ENCODE data around the gene SVBP.
A peak's percentile ranks its signal among the peaks of the same experiment; 100 is the strongest.

SVBP gene

GRCh38 chr1:42797979-42798378, 19.2 kb downstream of the SVBP start:
- FAIRE-seq: no peak

- FAIRE-seq: no peak
Observed at GRCh38 chr1:42797414-42797813, 19.8 kb downstream of the SVBP start.

- no peak for FAIRE-seq
Observed at GRCh38 chr1:42793824-42794223, 23.4 kb downstream of the SVBP start.

GRCh38 chr1:42788021-42788420, 29.2 kb downstream of the SVBP start:
- no peak for FAIRE-seq

- FAIRE-seq: no peak
Observed at GRCh38 chr1:42786097-42786496, 31.1 kb downstream of the SVBP start.

- FAIRE-seq: no peak
Observed at GRCh38 chr1:42784946-42785693, 32.1 kb downstream of the SVBP start, which contains the start of gene TMEM269. TSS of gene TMEM269 (plus strand) at chr1:42784991. CDS start at chr1:42789894, 4,903 bp downstream.

- FAIRE-seq: no peak
Observed at GRCh38 chr1:42784547-42784945, 32.7 kb downstream of the SVBP start.

- no peak for FAIRE-seq
Observed at GRCh38 chr1:42783092-42783491, 34.1 kb downstream of the SVBP start.

- no peak for FAIRE-seq
Observed at GRCh38 chr1:42780176-42780575, 37.0 kb downstream of the SVBP start.

GRCh38 chr1:42779725-42780124, 37.5 kb downstream of the SVBP start:
- no peak for FAIRE-seq

- no peak for FAIRE-seq
Observed at GRCh38 chr1:42777852-42778251, 39.3 kb downstream of the SVBP start.

- FAIRE-seq: no peak
Observed at GRCh38 chr1:42776502-42776901, 40.7 kb downstream of the SVBP start.

- FAIRE-seq: no peak
Observed at GRCh38 chr1:42774928-42775526, 42.2 kb downstream of the SVBP start.

GRCh38 chr1:42773420-42773819, 43.8 kb downstream of the SVBP start:
- FAIRE-seq: no peak

- FAIRE-seq: no peak
Observed at GRCh38 chr1:42769811-42770210, 47.4 kb downstream of the SVBP start.

- FAIRE-seq: no peak
Observed at GRCh38 chr1:42768172-42768571, 49.0 kb downstream of the SVBP start.

GRCh38 chr1:42767510-42768000, 49.6 kb downstream of the SVBP start:
- FAIRE-seq: no peak

GRCh38 chr1:42766741-42767509, 50.3 kb downstream of the SVBP start, which contains the start of the genes C1orf50 and P3H1:
TSS of gene C1orf50 (plus strand) at chr1:42767249. CDS start at chr1:42767312, 63 bp downstream.
TSS of gene P3H1 (minus strand) at chr1:42767028. CDS start at chr1:42766971, 57 bp downstream.
- peak; percentile 77 for FAIRE-seq

GRCh38 chr1:42765832-42766740, 51.1 kb downstream of the SVBP start:
- no peak for FAIRE-seq

GRCh38 chr1:42765269-42765668, 51.9 kb downstream of the SVBP start:
- no peak for FAIRE-seq

- no peak for FAIRE-seq
Observed at GRCh38 chr1:42762269-42762668, 54.9 kb downstream of the SVBP start.

GRCh38 chr1:42761567-42761966, 55.6 kb downstream of the SVBP start:
- FAIRE-seq: no peak

All from TTC549 (cell line).